Measurements from ENCODE around the gene ALPK1. TPM values are rescaled to one million over a fixed set of nuclear protein-coding genes. Genes with fewer than 3 reads are reported as not detected.
"Not testable (repeated sequence)": the region's sequence is repeated elsewhere in the genome, so short reads cannot be mapped to it uniquely, and the experiment has no call there.

Gene ALPK1
- total and polyA plus RNA-seq, 4 donors: 2.8 to 14.0 (median 4.7) TPM

- Histone ChIP-seq H3K4me3 (ENCODE audit: low read depth in 1 of 3, low read length in 3 of 3) (no peak overlapping the region), H3K9me3 (ENCODE audit: control insufficient read depth in 4 of 4, low read length in 3 of 4) (no peaks in the 10 kb centered on the region), H3K27ac (ENCODE audit: low read depth in 1 of 2, low read length in 2 of 2) (no peak overlapping the region), H3K36me3 (ENCODE audit: control insufficient read depth in 4 of 4, insufficient read depth in 3 of 4, low read depth in 1 of 4, low read length in 3 of 4) (peaks cover 0 to 3% (median 0%) of the 10 kb centered on the region in 4 donors), H3K9ac (ENCODE audit: low read depth in 1 of 2, low read length in 2 of 2) (no peak overlapping the region), H3K27me3 (ENCODE audit: control insufficient read depth in 4 of 4, insufficient read depth in 4 of 4, low read length in 3 of 4) (no peaks in the 10 kb centered on the region), H3K4me1 (ENCODE audit: control insufficient read depth in 4 of 4, insufficient read depth in 4 of 4, low read length in 3 of 4) (peaks cover 0 to 3% (median 0%) of the 10 kb centered on the region in 4 donors)
- DNase-seq (ENCODE audit: low spot score): no peak
- TF ChIP-seq GABPA (IDR thresholded peaks at IDR 0.05 in 1 of 2, conservative IDR thresholded peaks at IDR 0.05 in 1 of 2) (no peak), YY1 (IDR thresholded peaks at IDR 0.05) (no peak), FOXA1 (IDR thresholded peaks at IDR 0.05) (no peak), HNF4G (IDR thresholded peaks at IDR 0.05) (no peak), HNF4A (conservative IDR thresholded peaks at IDR 0.05) (no peak), ATF3 (IDR thresholded peaks at IDR 0.05) (no peak), FOXA2 (IDR thresholded peaks at IDR 0.05) (no peak)
- TF ChIP-seq, protein P1, sequence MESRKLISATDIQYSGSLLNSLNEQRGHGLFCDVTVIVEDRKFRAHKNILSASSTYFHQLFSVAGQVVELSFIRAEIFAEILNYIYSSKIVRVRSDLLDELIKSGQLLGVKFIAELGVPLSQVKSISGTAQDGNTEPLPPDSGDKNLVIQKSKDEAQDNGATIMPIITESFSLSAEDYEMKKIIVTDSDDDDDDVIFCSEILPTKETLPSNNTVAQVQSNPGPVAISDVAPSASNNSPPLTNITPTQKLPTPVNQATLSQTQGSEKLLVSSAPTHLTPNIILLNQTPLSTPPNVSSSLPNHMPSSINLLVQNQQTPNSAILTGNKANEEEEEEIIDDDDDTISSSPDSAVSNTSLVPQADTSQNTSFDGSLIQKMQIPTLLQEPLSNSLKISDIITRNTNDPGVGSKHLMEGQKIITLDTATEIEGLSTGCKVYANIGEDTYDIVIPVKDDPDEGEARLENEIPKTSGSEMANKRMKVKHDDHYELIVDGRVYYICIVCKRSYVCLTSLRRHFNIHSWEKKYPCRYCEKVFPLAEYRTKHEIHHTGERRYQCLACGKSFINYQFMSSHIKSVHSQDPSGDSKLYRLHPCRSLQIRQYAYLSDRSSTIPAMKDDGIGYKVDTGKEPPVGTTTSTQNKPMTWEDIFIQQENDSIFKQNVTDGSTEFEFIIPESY (IDR thresholded peaks at IDR 0.05): no peak
- WGBS: 87% methylated on average over 5 of the region's 5 CpGs
Observed at GRCh38 chr4:112302320-112303274, 5.4 kb downstream of the ALPK1 start.

DNA sequence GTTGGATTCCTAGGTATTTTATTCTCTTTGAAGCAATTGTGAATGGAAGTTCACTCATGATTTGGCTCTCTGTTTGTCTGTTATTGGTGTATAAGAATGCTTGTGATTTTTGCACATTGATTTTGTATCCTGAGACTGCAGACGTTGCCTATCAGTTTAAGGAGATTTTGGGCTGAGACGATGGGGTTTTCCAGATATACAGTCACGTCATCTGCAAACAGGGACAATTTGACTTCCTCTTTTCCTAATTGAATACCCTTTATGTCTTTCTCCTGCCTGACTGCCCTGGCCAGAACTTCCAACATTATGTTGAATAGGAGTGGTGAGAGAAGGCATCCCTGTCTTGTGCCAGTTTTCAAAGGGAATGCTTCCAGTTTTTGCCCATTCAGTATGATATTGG, 8.3 kb downstream of the ALPK1 start:
- not testable (repeated sequence) for DNase-seq (ENCODE audit: low spot score); H3K4me3 ChIP-seq (ENCODE audit: low read depth in 1 of 3, low read length in 3 of 3); H3K9ac ChIP-seq (ENCODE audit: low read depth in 1 of 2, low read length in 2 of 2); H3K27ac ChIP-seq (ENCODE audit: low read depth in 1 of 2, low read length in 2 of 2); H3K36me3 ChIP-seq (ENCODE audit: control insufficient read depth in 4 of 4, insufficient read depth in 3 of 4, low read depth in 1 of 4, low read length in 3 of 4); H3K9me3 ChIP-seq (ENCODE audit: control insufficient read depth in 4 of 4, low read length in 3 of 4); H3K4me1 ChIP-seq (ENCODE audit: control insufficient read depth in 4 of 4, insufficient read depth in 4 of 4, low read length in 3 of 4); H3K27me3 ChIP-seq (ENCODE audit: control insufficient read depth in 4 of 4, insufficient read depth in 4 of 4, low read length in 3 of 4)
- WGBS: 74% methylated on average over 3 of the region's 3 CpGs

DNA sequence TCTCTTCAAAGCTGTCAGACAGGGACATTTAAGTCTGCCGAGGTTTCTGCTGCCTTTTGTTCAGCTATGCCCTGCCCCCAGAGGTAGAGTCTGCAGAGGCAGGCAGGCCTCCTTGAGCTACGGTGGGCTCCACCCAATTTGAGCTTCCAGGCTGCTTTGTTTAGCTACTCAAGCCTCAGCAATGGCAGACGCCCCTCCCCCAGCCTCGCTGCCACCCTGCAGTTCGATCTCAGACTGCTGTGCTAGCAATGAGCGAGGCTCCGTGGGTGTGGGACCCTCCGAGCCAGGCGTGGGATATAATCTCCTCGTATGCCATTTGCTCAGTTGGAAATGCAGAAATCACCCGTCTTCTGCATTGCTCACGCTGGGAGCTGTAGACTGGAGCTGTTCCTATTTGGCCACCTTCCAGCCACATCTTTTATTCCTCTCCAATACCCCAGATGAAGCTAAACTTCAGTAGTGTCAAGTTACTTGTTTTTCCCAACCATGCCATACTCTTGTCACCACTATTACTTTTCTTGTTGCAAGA, 12.2 kb downstream of the ALPK1 start:
- not testable (repeated sequence) for H3K27ac ChIP-seq (ENCODE audit: low read depth in 1 of 2, low read length in 2 of 2); H3K9ac ChIP-seq (ENCODE audit: low read depth in 1 of 2, low read length in 2 of 2); H3K4me3 ChIP-seq (ENCODE audit: low read depth in 1 of 3, low read length in 3 of 3); H3K36me3 ChIP-seq (ENCODE audit: control insufficient read depth in 4 of 4, insufficient read depth in 3 of 4, low read depth in 1 of 4, low read length in 3 of 4); H3K9me3 ChIP-seq (ENCODE audit: control insufficient read depth in 4 of 4, low read length in 3 of 4); H3K27me3 ChIP-seq (ENCODE audit: control insufficient read depth in 4 of 4, insufficient read depth in 4 of 4, low read length in 3 of 4); H3K4me1 ChIP-seq (ENCODE audit: control insufficient read depth in 4 of 4, insufficient read depth in 4 of 4, low read length in 3 of 4); DNase-seq (ENCODE audit: low spot score)
- 70% methylated on average over 12 of the region's 12 CpGs for WGBS

- Histone ChIP-seq H3K27ac (ENCODE audit: low read depth in 1 of 2, low read length in 2 of 2) (no peak overlapping the region), H3K27me3 (ENCODE audit: control insufficient read depth in 4 of 4, insufficient read depth in 4 of 4, low read length in 3 of 4) (no peaks in the 10 kb centered on the region), H3K4me1 (ENCODE audit: control insufficient read depth in 4 of 4, insufficient read depth in 4 of 4, low read length in 3 of 4) (no peaks in the 10 kb centered on the region), H3K36me3 (ENCODE audit: control insufficient read depth in 4 of 4, insufficient read depth in 3 of 4, low read depth in 1 of 4, low read length in 3 of 4) (no peaks in the 10 kb centered on the region), H3K4me3 (ENCODE audit: low read depth in 1 of 3, low read length in 3 of 3) (no peak overlapping the region), H3K9me3 (ENCODE audit: control insufficient read depth in 4 of 4, low read length in 3 of 4) (no peaks in the 10 kb centered on the region), H3K9ac (ENCODE audit: low read depth in 1 of 2, low read length in 2 of 2) (no peak overlapping the region)
- DNase-seq (ENCODE audit: low spot score): no peak
- no peak for TF ChIP-seq EGR1 (IDR thresholded peaks at IDR 0.05; ENCODE audit: low read depth in 2 of 2)
- TF ChIP-seq SP1 (IDR thresholded peaks at IDR 0.05): no peak
- TF ChIP-seq HNF4A (conservative IDR thresholded peaks at IDR 0.05): no peak
- TF ChIP-seq CTCF (IDR thresholded peaks at IDR 0.05; ENCODE audit: low read depth, low read length, missing input control): no peak
- WGBS: 91% methylated on average over 5 of the region's 5 CpGs
Observed at GRCh38 chr4:112311516-112311915, 14.3 kb downstream of the ALPK1 start.
